Activated CD4-positive, alpha-beta memory T cell treated with anti-CD3 and anti-CD28 coated beads for 36 hours (primary cell): ENCODE results near the gene MAP3K5. TPM values are rescaled to one million over a fixed set of nuclear protein-coding genes. Genes with fewer than 3 reads are reported as not detected.

Source experiments
- CTCF ChIA-PET: fragments of 350-600 bp; sonication (Branson Sonifier 250); formaldehyde crosslinking; loops from one replicate; lab custom pipeline; 2021; ENCODE audit warnings: antibody characterized with exemption, inconsistent platforms; lab: Charles Lee
- POLR2A ChIA-PET: fragments of 350-600 bp; sonication (Branson Sonifier 250); formaldehyde crosslinking; loops from one replicate; lab custom pipeline; 2021; ENCODE audit warnings: antibody characterized with exemption; lab: Charles Lee
- DNase-seq: peaks from one replicate; pipeline ENCODE4 v3.0.0-alpha.2; 2020
- H3K27ac Mint-ChIP-seq: one replicate; pipeline ENCODE4 v1.8.0; 2021; ENCODE audit warnings: mixed read lengths
- H3K27me3 Mint-ChIP-seq: one replicate; pipeline ENCODE4 v1.8.0; 2021; ENCODE audit warnings: mixed read lengths
- H3K36me3 Mint-ChIP-seq: one replicate; pipeline ENCODE4 v1.8.0; 2021; ENCODE audit warnings: mixed read lengths
- H3K4me1 Mint-ChIP-seq: one replicate; pipeline ENCODE4 v1.8.0; 2021; ENCODE audit warnings: low read depth, mixed read lengths
- H3K4me3 Mint-ChIP-seq: one replicate; pipeline ENCODE4 v1.8.0; 2021; ENCODE audit warnings: mild to moderate bottlenecking, mixed read lengths
- H3K9me3 Mint-ChIP-seq: one replicate; pipeline ENCODE4 v1.8.0; 2021; ENCODE audit warnings: mixed read lengths
- intact Hi-C: fragments of 100-400 bp; cut with micrococcal nuclease; formaldehyde crosslinking; loops from one replicate; pipeline ENCODE4 v1.15.1; 2023
- total RNA-seq, 2 experiments: library from RNA; stranded (reverse); gene quantifications; one replicate each; pipeline ENCODE4 v1.2.3, GENCODE V29; 2021

Gene MAP3K5
- total RNA-seq, 2 experiments from 2014 or later: 13.2 to 13.8 TPM

DNA sequence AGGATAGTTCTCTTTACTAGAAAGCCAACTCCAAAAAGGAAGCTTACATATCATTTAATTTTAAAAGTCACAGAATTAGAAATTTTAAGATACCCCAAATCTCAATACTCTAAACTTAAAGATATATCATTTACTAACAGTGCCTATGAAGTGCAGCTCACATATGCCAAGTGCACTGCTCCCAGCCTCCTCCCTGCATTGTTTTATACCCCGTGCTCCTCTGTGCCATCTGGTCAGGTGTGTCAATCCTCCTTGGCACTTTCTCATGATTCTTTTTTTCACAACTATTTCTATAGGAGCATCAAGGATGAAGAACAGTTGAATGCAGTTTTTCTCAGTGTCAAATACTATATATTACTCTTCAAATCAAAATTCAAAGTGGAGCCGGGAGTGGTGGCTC lies 250.9 kb downstream of the MAP3K5 start:
- Mint-ChIP-seq H3K9me3 (no peaks in the 10 kb centered on the region), H3K4me3 (no peak overlapping the region), H3K4me1 (no peaks in the 10 kb centered on the region), H3K27me3 (peaks cover 24% of the 10 kb centered on the region), H3K36me3 (no peaks in the 10 kb centered on the region), H3K27ac (no peak overlapping the region)
- POLR2A ChIA-PET: no interaction called here
- DNase-seq: no peak
- intact Hi-C loops: no loop called here
- CTCF ChIA-PET: no interaction called here

- CTCF ChIA-PET: no interaction called here
- Mint-ChIP-seq H3K4me3 (no peak overlapping the region), H3K4me1 (no peaks in the 10 kb centered on the region), H3K27me3 (peaks cover 19% of the 10 kb centered on the region), H3K27ac (no peak overlapping the region), H3K36me3 (no peaks in the 10 kb centered on the region), H3K9me3 (peaks cover 3% of the 10 kb centered on the region)
- no peak for DNase-seq
- intact Hi-C loops: no loop called here
- POLR2A ChIA-PET: no interaction called here
Measured at GRCh38 chr6:136539967-136540652, 252.2 kb downstream of the MAP3K5 start.

DNA sequence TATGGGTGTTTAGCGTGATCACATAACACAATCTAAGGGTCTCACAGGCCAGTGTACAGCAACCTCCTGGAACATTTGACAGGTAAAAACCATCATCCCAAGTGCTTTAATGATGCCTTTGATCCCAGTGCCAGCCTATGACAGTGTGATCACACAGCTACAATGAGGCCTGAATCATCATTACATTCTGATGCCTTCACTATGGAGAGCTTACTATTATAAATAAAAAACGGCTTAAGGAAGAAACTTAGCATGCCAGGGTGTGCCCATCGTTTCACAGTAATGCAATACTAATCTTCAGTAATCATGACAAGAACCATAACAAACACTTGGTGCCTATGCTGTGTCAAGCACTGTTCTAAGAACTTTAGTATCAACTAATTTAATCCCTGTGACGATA lies 253.4 kb downstream of the MAP3K5 start:
- Mint-ChIP-seq H3K9me3 (peaks cover 3% of the 10 kb centered on the region), H3K4me3 (no peak overlapping the region)
- POLR2A ChIA-PET: interaction anchor here (0.6 kb wide), 2 partner anchors 248 to 618 kb away, joined by 4 to 5 read pairs; no protein-coding TSS in a partner anchor

GRCh38 chr6:136535880-136536650 lies 256.2 kb downstream of the MAP3K5 start:
- H3K27ac Mint-ChIP-seq: no peak overlapping the region
- peaks cover 3% of the 10 kb centered on the region for H3K27me3 Mint-ChIP-seq
- H3K4me3 Mint-ChIP-seq: no peak overlapping the region
- H3K36me3 Mint-ChIP-seq: no peaks in the 10 kb centered on the region
- H3K9me3 Mint-ChIP-seq: peaks cover 3% of the 10 kb centered on the region
- POLR2A ChIA-PET: no interaction called here
- CTCF ChIA-PET: no interaction called here
- H3K4me1 Mint-ChIP-seq: no peaks in the 10 kb centered on the region
- intact Hi-C loops: no loop called here
- no peak for DNase-seq

More for the DNA sequence above, 253.4 kb downstream of the MAP3K5 start:
- CTCF ChIA-PET: no interaction called here
- Mint-ChIP-seq H3K27me3 (peaks cover 9% of the 10 kb centered on the region), H3K27ac (no peak overlapping the region), H3K4me1 (no peaks in the 10 kb centered on the region), H3K36me3 (no peaks in the 10 kb centered on the region)
- intact Hi-C loops: no loop called here
- DNase-seq: no peak

DNA sequence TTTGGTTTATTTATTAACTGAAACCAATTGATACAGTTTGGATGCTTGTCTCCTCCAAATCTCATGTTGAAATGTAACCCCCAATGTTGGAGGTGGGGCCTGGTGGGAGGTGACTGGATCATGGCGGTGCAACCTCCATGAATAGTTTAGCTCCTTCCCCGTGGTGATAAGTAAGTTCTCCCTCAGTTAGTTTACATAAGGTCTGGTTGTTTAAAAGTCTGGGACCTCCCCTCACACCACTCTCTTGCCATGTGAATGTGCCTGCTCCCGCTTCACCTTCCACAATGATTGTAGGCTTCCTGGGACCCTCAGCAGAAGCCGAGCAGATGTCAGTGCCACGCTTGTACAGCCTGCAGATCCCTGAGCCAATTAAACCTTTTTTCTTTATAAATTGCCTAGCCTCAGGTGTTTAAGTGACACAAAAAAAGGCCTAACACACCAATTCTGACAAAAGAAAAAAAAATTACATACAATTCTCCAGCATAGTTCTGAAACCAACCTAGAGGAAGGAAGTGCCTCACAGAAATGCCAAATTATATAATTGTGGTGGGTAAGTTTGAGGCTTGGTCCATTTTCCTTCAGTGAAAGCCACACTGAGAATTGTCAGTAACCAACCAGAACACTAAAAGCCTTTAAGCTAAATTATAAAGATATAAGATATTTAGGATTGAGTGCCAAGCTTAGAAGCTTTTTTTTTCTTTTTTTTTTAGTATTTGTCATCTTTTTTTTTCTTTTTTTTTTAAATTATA lies 257.1 kb downstream of the MAP3K5 start:
- Mint-ChIP-seq H3K9me3 (peaks cover 3% of the 10 kb centered on the region), H3K4me1 (no peaks in the 10 kb centered on the region), H3K4me3 (no peak overlapping the region), H3K27me3 (no peaks in the 10 kb centered on the region), H3K36me3 (no peaks in the 10 kb centered on the region), H3K27ac (no peak overlapping the region)
- no peak for DNase-seq
- ChIA-PET CTCF (interaction anchor here (0.6 kb wide), 1 partner anchor 15 kb away, joined by 3 read pairs; the partner anchor contains the start of gene MAP7), POLR2A (no interaction called here)
- intact Hi-C loops: no loop called here

GRCh38 chr6:136534268-136534667 lies 258.0 kb downstream of the MAP3K5 start:
- no peaks in the 10 kb centered on the region for H3K36me3 Mint-ChIP-seq
- H3K27me3 Mint-ChIP-seq: no peaks in the 10 kb centered on the region
- H3K4me1 Mint-ChIP-seq: no peaks in the 10 kb centered on the region
- intact Hi-C loops: no loop called here
- DNase-seq: no peak
- no peak overlapping the region for H3K4me3 Mint-ChIP-seq
- POLR2A ChIA-PET: no interaction called here
- peaks cover 3% of the 10 kb centered on the region for H3K9me3 Mint-ChIP-seq
- CTCF ChIA-PET: interaction anchor here (0.6 kb wide), 1 partner anchor 16 kb away, joined by 3 read pairs; the partner anchor contains the start of gene MAP7
- no peak overlapping the region for H3K27ac Mint-ChIP-seq

- Mint-ChIP-seq H3K36me3 (no peaks in the 10 kb centered on the region), H3K4me3 (no peak overlapping the region), H3K9me3 (peaks cover 3% of the 10 kb centered on the region), H3K27ac (no peak overlapping the region), H3K4me1 (no peaks in the 10 kb centered on the region), H3K27me3 (no peaks in the 10 kb centered on the region)
- intact Hi-C loops: no loop called here
- CTCF ChIA-PET: no interaction called here
- DNase-seq: no peak
- POLR2A ChIA-PET: no interaction called here
Measured at GRCh38 chr6:136533487-136533886, 258.8 kb downstream of the MAP3K5 start.

GRCh38 chr6:136532030-136532429 lies 260.2 kb downstream of the MAP3K5 start:
- ChIA-PET POLR2A (no interaction called here), CTCF (no interaction called here)
- H3K4me3 Mint-ChIP-seq: no peak overlapping the region
- H3K27me3 Mint-ChIP-seq: no peaks in the 10 kb centered on the region
- H3K27ac Mint-ChIP-seq: no peak overlapping the region
- peaks cover 3% of the 10 kb centered on the region for H3K9me3 Mint-ChIP-seq
- no peak for DNase-seq
- no peaks in the 10 kb centered on the region for H3K4me1 Mint-ChIP-seq
- intact Hi-C loops: no loop called here
- H3K36me3 Mint-ChIP-seq: no peaks in the 10 kb centered on the region

- no peak overlapping the region for H3K4me3 Mint-ChIP-seq
- peaks cover 17% of the 10 kb centered on the region for H3K4me1 Mint-ChIP-seq
- ChIA-PET POLR2A (no interaction called here), CTCF (interaction anchor here (0.8 kb wide), 1 partner anchor 20 kb away, joined by 6 read pairs; the partner anchor contains the start of gene MAP7)
- H3K27me3 Mint-ChIP-seq: peaks cover 3% of the 10 kb centered on the region
- H3K27ac Mint-ChIP-seq: no peak overlapping the region
- intact Hi-C loops: no loop called here
- DNase-seq: no peak
- H3K9me3 Mint-ChIP-seq: no peaks in the 10 kb centered on the region
- H3K36me3 Mint-ChIP-seq: no peaks in the 10 kb centered on the region
Measured at GRCh38 chr6:136529710-136530109, 262.6 kb downstream of the MAP3K5 start.

DNA sequence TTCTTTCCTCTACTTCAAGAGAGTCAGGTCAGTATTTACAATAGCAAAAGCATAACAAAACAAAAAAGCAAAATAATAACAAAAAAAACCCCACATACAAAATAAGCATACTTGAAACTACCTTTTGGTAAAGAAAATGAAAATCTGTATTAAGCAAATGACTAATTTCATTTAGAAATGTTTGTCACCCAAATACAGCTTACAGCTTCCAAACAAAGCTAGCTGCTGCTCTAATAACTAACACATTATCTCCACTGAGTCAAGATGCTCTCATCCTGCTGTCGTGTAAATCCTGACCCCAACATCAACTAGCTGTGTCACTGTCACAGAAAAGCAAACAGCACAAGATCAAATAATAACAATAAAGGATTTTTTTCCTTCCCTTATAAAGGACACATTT lies 263.8 kb downstream of the MAP3K5 start:
- no peak for DNase-seq
- intact Hi-C loops: no loop called here
- H3K4me3 Mint-ChIP-seq: no peak overlapping the region
- no peaks in the 10 kb centered on the region for H3K9me3 Mint-ChIP-seq
- H3K4me1 Mint-ChIP-seq: peaks cover 17% of the 10 kb centered on the region
- CTCF ChIA-PET: no interaction called here
- POLR2A ChIA-PET: no interaction called here
- no peaks in the 10 kb centered on the region for H3K36me3 Mint-ChIP-seq
- no peak overlapping the region for H3K27ac Mint-ChIP-seq
- peaks cover 3% of the 10 kb centered on the region for H3K27me3 Mint-ChIP-seq

- Mint-ChIP-seq H3K27ac (no peak overlapping the region), H3K4me3 (no peak overlapping the region), H3K36me3 (no peaks in the 10 kb centered on the region), H3K9me3 (no peaks in the 10 kb centered on the region), H3K27me3 (peaks cover 3% of the 10 kb centered on the region), H3K4me1 (peaks cover 17% of the 10 kb centered on the region)
- CTCF ChIA-PET: no interaction called here
- POLR2A ChIA-PET: no interaction called here
- no peak for DNase-seq
- intact Hi-C loops: no loop called here
Measured at GRCh38 chr6:136527831-136528230, 264.4 kb downstream of the MAP3K5 start.

DNA sequence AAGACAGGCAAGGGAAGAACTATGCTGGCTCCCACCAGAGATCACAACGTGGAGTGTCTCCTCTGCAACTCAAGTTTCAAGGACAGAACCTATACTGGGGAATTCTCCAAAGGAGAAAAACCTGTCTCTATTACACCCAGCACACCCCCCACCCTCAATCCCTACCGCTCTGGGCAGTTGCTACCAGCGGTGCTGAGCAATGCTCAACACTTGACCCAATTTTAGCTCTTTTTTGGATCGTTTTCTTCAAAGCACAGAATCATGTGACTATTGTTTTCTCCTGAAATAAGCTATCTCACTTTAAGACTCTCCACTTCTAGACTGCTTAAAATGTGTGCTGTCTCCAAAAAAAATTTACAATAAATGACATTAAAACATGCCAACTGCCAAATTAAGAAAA lies 265.3 kb downstream of the MAP3K5 start:
- peaks cover 5% of the 10 kb centered on the region for H3K27me3 Mint-ChIP-seq
- H3K9me3 Mint-ChIP-seq: no peaks in the 10 kb centered on the region
- no peak overlapping the region for H3K4me3 Mint-ChIP-seq
- CTCF ChIA-PET: no interaction called here
- POLR2A ChIA-PET: no interaction called here
- H3K4me1 Mint-ChIP-seq: peaks cover 17% of the 10 kb centered on the region
- no peak for DNase-seq
- H3K27ac Mint-ChIP-seq: no peak overlapping the region
- intact Hi-C loops: no loop called here
- no peaks in the 10 kb centered on the region for H3K36me3 Mint-ChIP-seq
